Brain microvascular endothelial cell (primary cell): Measurements from ENCODE around the gene RCAN3.
"Not testable (repeated sequence)": the region's sequence is repeated elsewhere in the genome, so short reads cannot be mapped to it uniquely, and the experiment has no call there.

Experiments
- DNase-seq: peaks from one replicate; pipeline ENCODE4 v3.0.0-alpha.2; 2020
- H3K27ac ChIP-seq: fragments of 250-450 bp; sonication (Bioruptor Pico); 2 replicates; pipeline ENCODE4 v1.5.1; 2020; ENCODE audit warnings: mild to moderate bottlenecking, moderate library complexity
- H3K27me3 ChIP-seq: fragments of 250-450 bp; sonication (Bioruptor Pico); replicated peaks from 2 replicates; pipeline ENCODE4 v1.5.1; 2020; ENCODE audit warnings: mild to moderate bottlenecking
- H3K36me3 ChIP-seq: fragments of 250-450 bp; sonication (Bioruptor Pico); replicated peaks from 2 replicates; pipeline ENCODE4 v1.5.1; 2020; ENCODE audit warnings: mild to moderate bottlenecking
- H3K4me3 ChIP-seq: 2 replicates; pipeline ENCODE4 v1.5.1; 2011; ENCODE audit warnings: low read depth, mild to moderate bottlenecking, control low read depth, low read length, moderate library complexity
- CTCF ChIP-seq: IDR thresholded peaks from 2 replicates; pipeline ENCODE4 v1.5.1; 2011; ENCODE audit warnings: low read depth, mild to moderate bottlenecking, moderate library complexity, low read length, control low read depth, inconsistent platforms; ENCODE audit errors: missing control alignments
- in situ Hi-C: cut with HindIII; loops from 2 replicates; pipeline ENCODE4 v1.10.0; 2017; ENCODE audit warnings: low sequenced_read_pairs, low pct_ligation_motif_present

RCAN3 gene

GRCh38 chr1:24489674-24490073, 13.0 kb upstream of the RCAN3 start:
- H3K27ac ChIP-seq: no peak overlapping the region
- TF ChIP-seq CTCF: no peak
- no peak for DNase-seq
- no peak overlapping the region for H3K4me3 ChIP-seq
- in situ Hi-C loops: no loop called here
- no peaks in the 10 kb centered on the region for H3K36me3 ChIP-seq
- H3K27me3 ChIP-seq: no peaks in the 10 kb centered on the region

GRCh38 chr1:24490101-24490781, 12.4 kb upstream of the RCAN3 start:
- DNase-seq: no peak
- no peak overlapping the region for H3K27ac ChIP-seq
- H3K36me3 ChIP-seq: no peaks in the 10 kb centered on the region
- in situ Hi-C loops: no loop called here
- H3K27me3 ChIP-seq: no peaks in the 10 kb centered on the region
- no peak overlapping the region for H3K4me3 ChIP-seq
- no peak for TF ChIP-seq CTCF

GRCh38 chr1:24491577-24492360, 10.9 kb upstream of the RCAN3 start:
- H3K27me3 ChIP-seq: no peaks in the 10 kb centered on the region
- peak; percentile 20 for TF ChIP-seq CTCF
- H3K4me3 ChIP-seq: no peak overlapping the region
- H3K27ac ChIP-seq: no peak overlapping the region
- H3K36me3 ChIP-seq: no peaks in the 10 kb centered on the region
- in situ Hi-C loops: no loop called here
- no peak for DNase-seq

GRCh38 chr1:24492935-24493334, 9.7 kb upstream of the RCAN3 start:
- H3K36me3 ChIP-seq, H3K27me3 ChIP-seq, in situ Hi-C loops, H3K4me3 ChIP-seq, H3K27ac ChIP-seq, DNase-seq: not testable (repeated sequence)

GRCh38 chr1:24493785-24494184, 8.9 kb upstream of the RCAN3 start:
- H3K36me3 ChIP-seq: no peaks in the 10 kb centered on the region
- no peaks in the 10 kb centered on the region for H3K27me3 ChIP-seq
- in situ Hi-C loops: no loop called here
- no peak overlapping the region for H3K27ac ChIP-seq
- no peak overlapping the region for H3K4me3 ChIP-seq
- DNase-seq: no peak
- no peak for TF ChIP-seq CTCF

GRCh38 chr1:24498589-24498988, 4.0 kb upstream of the RCAN3 start:
- H3K27me3 ChIP-seq: no peaks in the 10 kb centered on the region
- DNase-seq: no peak
- H3K4me3 ChIP-seq: no peak overlapping the region
- TF ChIP-seq CTCF: no peak
- in situ Hi-C loops: no loop called here
- H3K36me3 ChIP-seq: no peaks in the 10 kb centered on the region
- no peak overlapping the region for H3K27ac ChIP-seq
